AML-193 (cell line): Measurements from ENCODE around the gene NSUN6.
"Not testable (repeated sequence)": the region's sequence is repeated elsewhere in the genome, so short reads cannot be mapped to it uniquely, and the experiment has no call there.

Source experiments
- DNase-seq, 2 experiments: peaks; one replicate each; lab custom pipeline; 2025; lab: John Stamatoyannopoulos, UW

The NSUN6 gene

GRCh38 chr10:18659819-18660535 lies 8.6 kb upstream of the NSUN6 start:
- no peak for DNase-seq

GRCh38 chr10:18659125-18659818 lies 7.9 kb upstream of the NSUN6 start, which contains the start of gene ARL5B:
TSS of gene ARL5B (plus strand) at chr10:18659431. CDS start at chr10:18659638, 207 bp downstream.
- peak; percentile 71 to 76 for DNase-seq

GRCh38 chr10:18658271-18659124 lies 7.1 kb upstream of the NSUN6 start:
- no peak for DNase-seq

- DNase-seq = no peak
Observed at GRCh38 chr10:18656724-18657123, 5.3 kb upstream of the NSUN6 start.

- DNase-seq = no peak
Observed at GRCh38 chr10:18653112-18653511, 1.7 kb upstream of the NSUN6 start.

GRCh38 chr10:18650404-18650997 lies 886 bp downstream of the NSUN6 start:
- no peak for DNase-seq

GRCh38 chr10:18649364-18649959 lies 1.9 kb downstream of the NSUN6 start:
- no peak for DNase-seq

- DNase-seq = no peak
Observed at GRCh38 chr10:18647945-18648344, 3.4 kb downstream of the NSUN6 start.

GRCh38 chr10:18647151-18647550 lies 4.2 kb downstream of the NSUN6 start:
- DNase-seq = no peak

GRCh38 chr10:18639719-18640118 lies 11.7 kb downstream of the NSUN6 start:
- DNase-seq = not testable (repeated sequence)

GRCh38 chr10:18637400-18637799 lies 14.0 kb downstream of the NSUN6 start:
- not testable (repeated sequence) for DNase-seq

- DNase-seq = no peak
Observed at GRCh38 chr10:18635995-18636394, 15.4 kb downstream of the NSUN6 start.

GRCh38 chr10:18632500-18632899 lies 18.9 kb downstream of the NSUN6 start:
- not testable (repeated sequence) for DNase-seq

GRCh38 chr10:18627452-18628018 lies 23.9 kb downstream of the NSUN6 start:
- not testable (repeated sequence) for DNase-seq

GRCh38 chr10:18625886-18626285 lies 25.5 kb downstream of the NSUN6 start:
- DNase-seq = no peak

- not testable (repeated sequence) for DNase-seq
Observed at GRCh38 chr10:18623671-18624070, 27.7 kb downstream of the NSUN6 start.

GRCh38 chr10:18620856-18621255 lies 30.5 kb downstream of the NSUN6 start:
- no peak for DNase-seq

GRCh38 chr10:18619016-18619415 lies 32.4 kb downstream of the NSUN6 start:
- DNase-seq = no peak

- DNase-seq = no peak
Observed at GRCh38 chr10:18616337-18616736, 35.0 kb downstream of the NSUN6 start.

- no peak for DNase-seq
Observed at GRCh38 chr10:18615618-18616017, 35.8 kb downstream of the NSUN6 start.

GRCh38 chr10:18611168-18611567 lies 40.2 kb downstream of the NSUN6 start:
- DNase-seq = no peak
